Esophagus (tissue), 2 donors: ENCODE results near the gene HOXA13. TPM values are rescaled to one million over a fixed set of nuclear protein-coding genes. Genes with fewer than 3 reads are reported as not detected.
A peak's percentile ranks its signal among the peaks of the same experiment; 100 is the strongest.

Experiments used
- H3K27ac ChIP-seq, 2 donors: one replicate each; pipeline ENCODE4 v1.5.1; 2013; ENCODE audit warnings: low read depth in 2 of 2, mild to moderate bottlenecking in 2 of 2, inconsistent platforms in 1 of 2, low read length in 1 of 2, moderate library complexity in 1 of 2
- H3K27me3 ChIP-seq, 2 donors: one replicate each; pipeline ENCODE4 v1.6.1; 2013; ENCODE audit warnings: low read length in 2 of 2, control low read depth in 1 of 2, mild to moderate bottlenecking in 1 of 2; ENCODE audit not compliant: insufficient read depth in 2 of 2, control insufficient read depth in 1 of 2
- H3K36me3 ChIP-seq, 2 donors: one replicate each; pipeline ENCODE4 v1.6.1; 2013; ENCODE audit warnings: low read length in 1 of 2; ENCODE audit not compliant: control insufficient read depth in 2 of 2, insufficient read depth in 2 of 2
- H3K4me1 ChIP-seq, 2 donors: one replicate each; pipeline ENCODE4 v1.6.1; 2013; ENCODE audit warnings: low read length in 1 of 2; ENCODE audit not compliant: control insufficient read depth in 2 of 2, insufficient read depth in 2 of 2
- H3K4me3 ChIP-seq, 2 donors: one replicate each; pipeline ENCODE4 v1.5.1; 2013; ENCODE audit warnings: low read length in 2 of 2, mild to moderate bottlenecking in 2 of 2, low read depth in 1 of 2, moderate library complexity in 1 of 2
- H3K9me3 ChIP-seq, 2 donors: one replicate each; pipeline ENCODE4 v1.6.1; 2013; ENCODE audit warnings: mild to moderate bottlenecking in 2 of 2, low read depth in 1 of 2, low read length in 1 of 2, moderate library complexity in 1 of 2; ENCODE audit not compliant: control insufficient read depth in 2 of 2, insufficient read depth in 1 of 2
- WGBS, 2 donors: extraction: QIAGEN DNeasy Blood & Tissue Kit; methylation state at CpG; one replicate each; pipeline ENCODE4 v1.1.7; 2013; 5-methylcytosine and 5-hydroxymethylcytosine counted together
- polyA plus RNA-seq, 2 donors: library from polyadenylated mRNA; stranded (reverse); fragments of 200-250 nt; gene quantifications; one replicate each; pipeline ENCODE4 v1.2.3, GENCODE V29; 2013
- donor health status: healthy with polysubstance abuse.
- donor health status: Bipolar disorder and iron deficiency.

The HOXA13 gene
- polyA plus RNA-seq, 2 donors: not detected

DNA sequence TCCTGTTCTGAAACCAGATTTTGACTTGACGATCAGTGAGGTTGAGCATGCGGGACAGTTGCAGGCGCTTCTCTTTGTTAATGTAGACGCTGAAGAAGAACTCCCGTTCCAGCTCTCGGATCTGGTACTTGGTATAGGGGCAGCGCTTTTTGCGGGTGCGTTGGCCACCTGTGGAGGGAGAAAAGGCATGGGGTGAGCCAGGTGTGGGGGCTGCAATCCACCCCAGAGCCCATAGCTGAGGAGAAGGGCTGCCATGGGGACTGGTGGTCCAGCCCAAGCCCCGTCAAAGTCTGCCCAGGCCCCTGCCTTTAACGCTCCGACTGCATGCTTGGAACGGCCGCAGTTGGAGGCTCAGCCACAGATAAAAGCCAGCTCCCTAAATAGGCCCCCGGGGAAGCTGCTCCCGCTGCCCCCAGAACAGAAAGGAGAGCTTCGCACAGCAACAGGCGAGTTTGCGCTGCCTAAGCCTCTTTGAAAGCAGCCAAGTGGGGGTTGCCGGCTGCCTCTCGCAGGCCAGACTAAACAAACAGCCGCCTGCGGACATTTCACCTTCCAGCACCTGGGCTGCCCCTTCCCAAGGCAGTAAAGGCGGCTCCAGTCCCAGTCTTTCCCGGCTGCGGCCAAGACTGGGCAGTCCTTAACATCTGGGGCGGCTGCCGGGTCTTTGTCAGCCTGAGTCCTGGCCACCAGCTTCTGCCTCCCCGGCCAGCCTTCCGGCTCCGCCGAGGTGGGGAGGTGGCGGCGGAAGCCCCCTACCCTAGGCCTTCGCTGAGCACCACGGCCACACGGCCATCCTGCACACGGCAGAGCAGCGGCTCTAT, 16.8 kb downstream of the HOXA13 start:
- Histone ChIP-seq H3K4me3 (no peak overlapping the region), H3K27ac (no peak overlapping the region), H3K4me1 (peaks cover 7 to 19% of the 10 kb centered on the region in 2 donors), H3K36me3 (no peaks in the 10 kb centered on the region), H3K9me3 (peaks cover 0 to 3% of the 10 kb centered on the region in 2 donors), H3K27me3 (peaks cover 7 to 64% of the 10 kb centered on the region in 2 donors)
- 14 to 15% methylated on average over 36 to 39 of the region's 39 CpGs for WGBS, 2 donors

DNA sequence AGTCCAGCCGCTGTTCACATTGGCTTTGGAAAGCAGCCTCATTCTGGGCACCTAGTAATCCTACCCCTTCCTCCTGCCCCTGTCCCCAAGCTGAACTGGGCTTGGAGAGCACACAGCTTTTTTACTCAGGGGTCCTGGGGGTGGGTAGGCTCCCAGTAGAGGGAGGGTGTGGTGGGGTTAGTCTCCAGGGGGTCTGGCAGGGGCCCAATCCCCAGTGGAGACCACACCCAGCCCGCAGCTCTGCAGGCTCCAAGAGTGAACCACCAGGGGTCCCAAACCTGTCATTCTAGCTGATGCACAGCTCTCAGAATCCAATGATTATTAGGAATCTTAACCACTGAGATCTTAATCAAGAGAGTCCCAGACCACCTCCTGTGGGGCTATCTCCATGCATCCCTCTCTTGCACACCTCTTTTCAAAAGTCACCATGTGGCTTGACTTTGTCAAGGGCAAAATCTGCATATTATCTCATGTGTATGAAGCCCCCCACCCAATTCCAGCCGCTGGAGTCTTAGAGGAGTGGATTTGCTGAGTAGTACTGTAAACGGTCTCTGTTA, 17.5 kb downstream of the HOXA13 start:
- no peak overlapping the region for H3K27ac ChIP-seq
- peaks cover 0 to 3% of the 10 kb centered on the region in 2 donors for H3K9me3 ChIP-seq
- H3K4me1 ChIP-seq: peaks cover 3 to 14% of the 10 kb centered on the region in 2 donors
- no peak overlapping the region for H3K4me3 ChIP-seq
- 31 to 36% methylated on average over 4 of the region's 4 CpGs for WGBS, 2 donors
- no peaks in the 10 kb centered on the region for H3K36me3 ChIP-seq
- H3K27me3 ChIP-seq: peaks cover 7 to 58% of the 10 kb centered on the region in 2 donors

DNA sequence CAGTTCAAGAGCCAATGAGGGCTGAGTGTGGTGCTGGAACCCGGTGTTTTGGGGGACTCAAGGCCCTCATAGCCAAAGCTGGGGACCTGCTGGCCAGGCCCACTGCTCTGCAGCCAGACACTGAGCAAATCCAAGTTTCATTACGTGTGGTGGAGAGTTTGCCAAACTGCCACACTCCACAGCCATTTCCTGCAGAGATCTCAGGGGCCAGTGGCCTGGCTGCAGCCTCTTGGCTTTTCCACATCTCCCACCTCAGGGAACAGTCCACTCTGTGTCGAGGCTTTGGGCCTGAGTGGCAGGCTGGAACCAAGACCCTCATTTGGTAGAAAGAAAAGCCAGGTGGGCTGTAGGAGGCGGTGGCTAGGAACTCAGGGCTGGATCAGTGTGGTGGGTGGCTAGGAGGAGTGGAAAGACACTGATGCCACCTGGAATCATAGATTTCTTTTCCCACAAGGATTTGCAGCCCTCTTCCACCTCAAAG, 18.1 kb downstream of the HOXA13 start:
- Histone ChIP-seq H3K9me3 (peaks cover 0 to 3% of the 10 kb centered on the region in 2 donors), H3K4me3 (no peak overlapping the region), H3K4me1 (peaks cover 3 to 14% of the 10 kb centered on the region in 2 donors), H3K27me3 (peaks cover 7 to 56% of the 10 kb centered on the region in 2 donors), H3K27ac (no peak overlapping the region), H3K36me3 (no peaks in the 10 kb centered on the region)
- WGBS, 2 donors: 60 to 69% methylated on average over 4 of the region's 4 CpGs

DNA sequence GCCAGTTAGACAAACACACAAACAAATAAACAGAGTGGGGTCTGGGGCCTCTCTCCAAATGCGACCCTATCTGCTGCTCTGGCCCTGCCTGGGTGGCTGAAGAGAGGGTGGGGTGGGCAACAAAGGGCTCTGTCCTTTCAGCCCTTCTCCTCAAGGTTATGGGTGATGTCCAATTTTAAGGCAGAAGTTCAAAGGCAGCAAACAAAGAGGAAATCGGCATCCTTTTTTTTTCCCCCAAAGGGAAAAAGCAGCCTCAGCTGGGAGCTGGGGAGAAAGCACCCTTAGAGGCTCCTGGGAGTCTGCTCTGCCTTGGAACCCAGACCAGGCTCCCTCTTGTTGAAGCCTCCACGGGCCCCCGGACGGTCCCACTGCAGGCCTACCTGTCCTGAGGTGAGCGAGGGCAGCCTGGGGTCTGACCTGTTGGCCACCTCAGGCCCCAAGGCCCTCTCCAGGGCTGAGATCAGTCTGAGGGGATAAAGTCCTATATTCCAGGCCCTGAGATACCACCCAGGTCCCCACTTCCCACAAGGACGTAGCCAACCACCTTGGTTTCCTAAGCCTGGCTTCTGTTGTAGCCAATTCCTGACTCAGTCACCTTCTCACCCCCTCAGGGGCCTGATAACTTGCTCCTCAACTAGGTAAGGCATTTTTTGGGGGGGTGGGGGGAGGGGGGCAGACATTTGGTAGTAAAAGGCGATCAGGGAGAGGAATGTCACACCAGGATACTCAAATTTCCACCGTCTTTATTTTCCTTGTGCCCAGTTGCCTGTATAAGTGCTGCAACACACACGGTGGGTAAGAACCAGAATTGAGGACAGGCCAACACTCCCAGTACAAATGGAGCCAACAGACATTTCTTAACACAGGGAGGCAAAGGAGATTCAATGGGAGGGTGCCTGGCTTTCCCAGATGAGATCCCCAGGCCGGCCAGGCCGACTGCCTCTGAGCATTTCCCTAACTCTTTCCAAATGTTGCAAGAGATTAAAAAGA, 19.2 kb downstream of the HOXA13 start:
- H3K4me1 ChIP-seq: peaks cover 3 to 14% of the 10 kb centered on the region in 2 donors
- H3K4me3 ChIP-seq: no peak overlapping the region
- no peaks in the 10 kb centered on the region for H3K36me3 ChIP-seq
- 58 to 79% methylated on average over 12 of the region's 12 CpGs for WGBS, 2 donors
- H3K27ac ChIP-seq: no peak overlapping the region
- peaks cover 14 to 48% of the 10 kb centered on the region in 2 donors for H3K27me3 ChIP-seq
- H3K9me3 ChIP-seq: peaks cover 0 to 3% of the 10 kb centered on the region in 2 donors

DNA sequence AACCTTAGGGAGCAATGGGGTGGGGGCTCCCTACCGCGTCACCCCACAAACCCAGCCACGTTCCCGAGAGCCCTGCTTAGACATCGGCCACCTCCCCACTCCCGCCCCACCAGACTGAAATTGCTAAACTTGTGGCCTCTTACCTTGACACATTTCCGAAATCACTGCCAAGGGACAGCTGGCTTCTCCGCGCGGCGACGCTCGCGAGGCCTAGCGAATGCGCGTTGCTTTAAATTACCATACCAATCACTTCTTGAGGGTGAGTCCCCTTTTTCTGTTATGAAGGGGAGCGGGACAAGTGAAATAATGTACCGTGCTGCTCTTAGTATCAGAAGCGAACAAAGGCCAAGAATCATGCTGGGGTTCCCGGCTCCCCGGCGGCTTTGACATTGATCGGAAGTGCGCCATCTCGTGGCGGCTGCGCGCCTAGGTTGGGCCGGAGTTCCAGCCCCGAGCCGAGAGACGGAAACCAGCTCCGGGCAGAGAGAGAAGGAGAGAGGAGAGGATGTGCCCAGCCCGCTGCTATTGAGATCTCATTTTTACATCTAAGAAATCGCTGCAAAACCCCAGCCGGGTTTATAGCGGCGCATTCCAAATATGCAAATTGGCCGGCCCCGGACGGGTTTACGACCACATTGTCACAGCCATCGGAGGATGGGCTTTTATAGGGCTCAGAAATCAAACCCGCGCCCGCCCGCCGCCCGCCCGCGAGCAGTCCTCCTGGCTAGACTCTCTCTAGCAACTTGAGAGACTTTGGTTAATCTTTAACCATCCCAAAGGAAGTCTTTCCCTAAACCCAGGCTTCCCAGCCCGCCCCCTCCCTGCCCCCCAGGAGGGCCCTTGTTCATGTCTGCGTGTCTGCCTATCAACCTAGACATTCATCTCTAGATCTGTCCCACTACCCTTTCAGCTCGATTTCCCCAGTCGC, 20.1 kb downstream of the HOXA13 start:
- Histone ChIP-seq H3K4me1 (peaks cover 3 to 8% of the 10 kb centered on the region in 2 donors), H3K4me3 (peak overlapping the region in 1 of 2 donors; percentile 1), H3K36me3 (no peaks in the 10 kb centered on the region), H3K27ac (no peak overlapping the region), H3K27me3 (peaks cover 14 to 44% of the 10 kb centered on the region in 2 donors), H3K9me3 (peaks cover 0 to 2% of the 10 kb centered on the region in 2 donors)
- WGBS, 2 donors: 15 to 18% methylated on average over 56 of the region's 56 CpGs

DNA sequence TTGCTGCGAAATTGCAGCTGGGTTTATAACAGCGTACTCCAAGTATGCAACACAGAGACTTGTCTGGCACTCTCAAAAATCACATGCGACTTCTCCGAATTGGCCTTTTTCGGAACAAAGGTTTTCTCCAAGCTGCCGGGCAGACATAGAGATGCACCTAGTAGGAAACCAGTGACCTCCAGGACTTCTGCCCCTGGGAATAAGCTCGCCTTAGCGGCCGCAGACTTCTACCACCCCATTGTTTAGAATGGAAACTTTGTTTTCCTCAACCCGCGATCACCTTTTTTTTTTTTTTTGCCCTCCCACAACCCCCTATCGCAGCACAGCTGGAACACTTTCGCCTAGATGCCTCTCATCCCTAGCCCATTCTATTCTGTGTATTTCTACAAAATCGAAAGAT, 20.9 kb downstream of the HOXA13 start:
- Histone ChIP-seq H3K9me3 (no peaks in the 10 kb centered on the region), H3K4me3 (no peak overlapping the region), H3K27me3 (peaks cover 14 to 44% of the 10 kb centered on the region in 2 donors), H3K27ac (no peak overlapping the region), H3K4me1 (peaks cover 3 to 4% of the 10 kb centered on the region in 2 donors), H3K36me3 (no peaks in the 10 kb centered on the region)
- 50 to 63% methylated on average over 12 to 14 of the region's 14 CpGs for WGBS, 2 donors

DNA sequence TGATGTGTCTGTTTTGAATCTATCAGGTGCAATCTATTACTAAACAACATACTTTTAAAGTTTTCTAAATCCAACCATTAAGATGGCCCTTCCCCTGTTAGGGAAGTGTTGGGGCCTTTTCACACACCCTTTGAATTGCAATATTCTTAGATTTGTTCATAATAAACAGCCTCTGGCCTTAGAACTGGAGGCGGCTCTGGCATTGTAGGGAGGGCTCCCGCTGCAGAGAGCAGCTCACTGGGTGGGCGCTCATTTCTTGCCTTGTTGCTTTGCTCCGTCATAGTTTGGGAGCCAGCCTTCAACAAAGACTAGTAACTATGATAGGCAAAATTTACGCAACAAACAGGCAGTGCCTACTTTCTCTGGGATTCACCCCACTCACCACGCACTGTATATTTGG, 21.5 kb downstream of the HOXA13 start:
- H3K36me3 ChIP-seq: no peaks in the 10 kb centered on the region
- WGBS, 2 donors: 83 to 92% methylated on average over 6 of the region's 6 CpGs
- H3K27ac ChIP-seq: no peak overlapping the region
- no peak overlapping the region for H3K4me3 ChIP-seq
- peaks cover 2 to 4% of the 10 kb centered on the region in 2 donors for H3K4me1 ChIP-seq
- peaks cover 14 to 42% of the 10 kb centered on the region in 2 donors for H3K27me3 ChIP-seq
- H3K9me3 ChIP-seq: no peaks in the 10 kb centered on the region

DNA sequence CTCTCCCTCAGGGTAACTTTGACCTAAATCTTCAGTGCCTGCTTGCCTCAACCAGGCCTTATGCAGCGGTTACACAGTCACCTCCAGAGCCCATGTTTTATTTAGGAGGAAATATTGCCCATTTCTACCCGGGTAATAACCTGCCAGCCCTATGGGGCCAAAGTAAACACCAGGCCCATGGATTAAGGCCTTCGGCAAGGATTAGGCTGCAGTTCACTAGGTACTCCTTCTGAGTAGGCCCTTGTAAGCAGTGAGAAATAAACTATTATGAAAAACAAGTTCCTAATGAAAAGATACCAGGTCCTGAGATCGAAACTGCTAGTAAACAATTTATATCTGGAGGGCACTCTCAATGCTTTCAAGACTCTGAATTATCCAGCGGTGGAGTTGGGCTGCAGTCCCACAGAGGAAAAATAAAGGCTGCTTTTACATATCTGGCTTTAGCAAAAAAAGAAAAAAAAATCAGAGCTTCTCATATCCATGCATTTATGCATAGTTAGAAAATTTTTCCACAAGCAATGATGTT, 22.0 kb downstream of the HOXA13 start:
- no peak overlapping the region for H3K4me3 ChIP-seq
- H3K27ac ChIP-seq: no peak overlapping the region
- H3K27me3 ChIP-seq: peaks cover 14 to 44% of the 10 kb centered on the region in 2 donors
- 79 to 84% methylated on average over 5 of the region's 5 CpGs for WGBS, 2 donors
- peaks cover under 1 to 8% of the 10 kb centered on the region in 2 donors for H3K4me1 ChIP-seq
- no peaks in the 10 kb centered on the region for H3K36me3 ChIP-seq
- no peaks in the 10 kb centered on the region for H3K9me3 ChIP-seq
